Activated CD4-positive, CD25-positive, alpha-beta regulatory T cell treated with anti-CD3 and anti-CD28 coated beads, Interleukin-2, amount 50 U/mL, for 24 hours (primary cell): ENCODE results near the gene MKX.

ENCODE experiments used
- ATAC-seq, 2 donors: fragments of 150-1000 bp; cut with Tn5 transposase; one replicate each; pipeline ENCODE4 v1.10.0; 2021; ENCODE audit warnings: mild to moderate bottlenecking in 1 of 2, moderate library complexity in 1 of 2

MKX gene

DNA sequence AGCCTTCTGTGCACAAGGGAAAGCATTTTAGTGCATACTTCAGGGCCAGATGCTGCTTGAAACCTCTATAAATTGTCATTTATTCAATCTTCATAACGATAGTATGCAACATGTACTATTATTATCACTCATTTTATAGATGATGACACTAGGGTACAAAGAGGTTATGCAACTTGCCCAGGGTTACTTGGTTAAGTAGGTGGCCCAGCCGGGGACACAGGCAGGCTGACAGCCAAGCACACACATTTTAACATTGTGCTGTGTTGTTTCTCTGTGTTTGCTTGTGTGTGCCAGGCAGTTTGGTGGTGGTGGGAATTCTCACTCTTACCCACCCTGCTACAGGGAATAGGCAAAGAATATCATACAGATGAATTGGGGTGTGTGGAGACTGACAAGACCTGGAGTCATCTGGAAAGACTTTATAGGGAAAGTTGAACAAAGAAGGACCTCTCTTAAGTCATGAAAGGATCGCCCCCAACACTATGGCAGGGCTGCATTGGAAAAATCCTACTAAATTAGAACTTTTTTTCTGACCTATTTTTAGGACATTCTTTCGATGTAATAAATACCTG is 98.9 kb downstream of the MKX start:
- ATAC-seq, result no peak

GRCh38 chr10:27646194-27646593 is 99.4 kb downstream of the MKX start:
- ATAC-seq, result no peak

DNA sequence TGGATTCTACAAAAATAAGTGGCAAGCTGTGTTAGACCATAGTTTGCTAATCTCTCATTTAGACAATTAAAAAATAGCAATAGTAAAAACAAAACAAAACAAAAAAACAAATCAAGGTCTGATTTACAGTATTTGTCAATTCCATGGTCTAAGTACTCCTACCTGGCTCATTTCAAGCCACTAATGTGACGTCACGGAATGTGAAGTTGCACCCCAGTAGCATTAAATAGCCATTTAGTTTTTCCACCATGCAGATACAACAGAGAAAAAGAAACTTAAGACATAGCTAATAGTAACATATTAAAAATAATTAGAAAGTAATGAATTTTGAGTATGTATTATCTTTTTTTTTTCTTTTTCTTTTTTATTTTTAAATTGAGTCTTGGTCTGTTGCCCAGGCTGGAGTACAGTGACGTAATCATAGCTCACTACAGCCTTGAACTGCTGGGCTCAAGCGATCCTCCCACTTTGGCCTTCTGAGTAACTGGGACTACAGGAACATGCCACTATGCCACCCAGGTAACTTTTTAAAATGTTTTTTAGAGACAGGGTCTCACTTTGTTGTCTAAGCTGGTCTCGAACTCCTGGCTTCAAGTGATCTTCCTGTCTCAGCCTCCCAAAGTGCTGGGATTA is 101.2 kb downstream of the MKX start:
- no peak for ATAC-seq

DNA sequence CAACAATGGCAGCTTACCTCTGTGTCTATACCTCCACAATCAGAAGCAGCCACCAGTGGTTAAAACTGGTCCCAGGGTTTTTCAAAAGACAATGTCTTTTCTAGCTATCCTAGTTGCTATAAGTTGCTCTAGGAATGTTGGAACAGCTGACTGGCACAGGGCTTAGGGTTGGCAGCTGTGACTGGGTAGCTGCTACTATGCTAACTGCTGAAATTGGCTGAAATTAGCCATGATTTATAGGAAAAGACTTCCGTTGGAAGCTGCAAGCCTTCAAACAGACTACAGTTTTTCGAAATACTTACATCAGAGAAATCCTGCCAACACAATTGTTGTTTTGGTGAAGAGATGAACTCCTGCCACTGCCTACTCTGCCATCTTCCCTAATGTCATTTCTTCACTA is 102.3 kb downstream of the MKX start:
- no peak for ATAC-seq

GRCh38 chr10:27642023-27642589 is 103.5 kb downstream of the MKX start:
- no peak for ATAC-seq

GRCh38 chr10:27638071-27638750 is 107.4 kb downstream of the MKX start:
- ATAC-seq, result no peak

DNA sequence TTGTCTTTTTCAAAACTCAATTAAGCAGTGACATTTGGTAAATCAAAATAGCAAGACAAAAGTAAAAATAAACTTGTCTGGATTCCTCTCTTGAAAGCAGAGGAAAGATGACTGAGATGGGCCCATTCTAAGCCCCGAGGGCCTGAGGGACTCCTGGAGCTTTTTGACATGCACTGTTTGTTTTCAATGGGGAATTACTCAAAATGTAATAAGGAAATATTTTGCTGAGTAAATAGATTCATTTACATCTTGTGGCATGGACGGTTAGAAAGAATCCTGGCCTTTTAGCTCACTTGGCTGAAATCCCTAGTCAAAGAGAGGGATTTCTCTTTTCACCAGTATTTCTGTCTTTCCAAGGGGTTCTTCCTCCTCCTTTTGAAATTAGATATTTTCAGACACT is 108.0 kb downstream of the MKX start:
- ATAC-seq, result no peak

DNA sequence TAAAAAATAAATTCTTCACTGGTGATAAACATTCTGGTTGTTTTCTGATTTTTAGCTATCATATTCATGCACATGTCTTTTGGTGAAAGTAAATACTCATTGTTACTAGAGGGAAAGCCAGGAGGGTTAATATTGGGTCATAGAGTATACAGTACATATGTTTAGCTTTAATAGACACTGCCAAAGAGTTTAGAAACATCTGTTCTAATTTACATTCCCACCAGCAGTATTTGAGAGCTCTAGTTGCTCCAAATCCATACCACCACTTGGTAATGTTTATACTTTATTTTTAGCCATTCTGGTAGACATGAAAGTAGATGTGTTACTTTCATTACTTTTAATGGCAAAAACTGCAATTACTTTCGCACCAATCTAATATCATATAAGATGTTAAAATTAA is 108.8 kb downstream of the MKX start:
- no peak for ATAC-seq

GRCh38 chr10:27635699-27636270 is 109.8 kb downstream of the MKX start:
- no peak for ATAC-seq

GRCh38 chr10:27635290-27635689 is 110.3 kb downstream of the MKX start:
- no peak for ATAC-seq

- no peak for ATAC-seq
These were observed 117.0 kb downstream of the MKX start for GRCh38 chr10:27628621-27629020.

DNA sequence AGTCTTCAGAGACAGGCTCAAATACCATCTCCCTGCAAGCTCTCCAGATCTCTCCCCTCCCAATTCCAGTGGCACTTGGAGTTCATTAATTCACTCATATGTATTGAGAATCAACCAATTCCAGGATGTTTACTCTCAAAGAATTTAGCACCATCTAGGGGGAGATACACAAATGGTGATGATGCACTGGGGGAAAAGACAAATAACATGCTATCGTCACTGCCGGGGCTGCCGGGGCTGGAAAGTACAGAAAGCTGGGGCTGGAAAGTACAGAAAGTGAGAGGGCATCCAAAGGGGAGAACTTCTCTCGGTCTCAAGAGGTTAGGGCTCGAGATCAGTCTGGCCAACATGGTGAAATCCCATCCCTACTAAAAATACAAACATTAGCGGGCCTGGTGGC is 118.7 kb downstream of the MKX start:
- ATAC-seq, result no peak

- no peak for ATAC-seq
These were observed 120.0 kb downstream of the MKX start for GRCh38 chr10:27625452-27626211.

- no peak for ATAC-seq
These were observed 120.7 kb downstream of the MKX start for GRCh38 chr10:27624941-27625340.
